SU-DHL-6 (cell line): ENCODE measurements around the gene MAPK14.

Experiments used
- CTCF ChIP-seq: fragments of 200-600 bp; sonication (generic); IDR thresholded peaks from one replicate; pipeline ENCODE4 v1.5.1; 2017; ENCODE audit warnings: antibody characterized with exemption, mild to moderate bottlenecking, low read length, moderate library complexity; ENCODE audit not compliant: insufficient read depth, poor library complexity, severe bottlenecking
- EZH2phosphoT487 ChIP-seq: fragments of 200-600 bp; sonication (generic), shearing (Covaris generic); conservative IDR thresholded peaks from 2 replicates; pipeline ENCODE4 v1.6.1; 2018; ENCODE audit warnings: mild to moderate bottlenecking, antibody characterized with exemption, low read length, moderate library complexity, mixed read lengths

- TF ChIP-seq CTCF (no peak), EZH2phosphoT487 (no peak)
These were observed 35.9 kb downstream of the MAPK14 start for GRCh38 chr6:36063318-36064060.
